Cardiac fibroblast (primary cell): ENCODE measurements around the gene HOXD9.

ENCODE experiments used
- DNase-seq, 2 donors: peaks; one replicate each; pipeline versions ENCODE4 v3.0.0 to v3.0.0-alpha.2; 2010; ENCODE audit warnings: low read depth in 2 of 2
- H3K4me3 ChIP-seq, 2 donors: replicated peaks in 1 of 2; 1 replicate in 1 of 2; 2 replicates in 1 of 2; pipeline ENCODE4 v1.5.1; 2011; ENCODE audit warnings: low read depth in 2 of 2, low read length in 2 of 2, mild to moderate bottlenecking in 2 of 2, moderate library complexity in 1 of 2
- CTCF ChIP-seq: IDR thresholded peaks from one replicate; pipeline ENCODE4 v1.5.1; 2011; ENCODE audit warnings: low read depth, mild to moderate bottlenecking, low read length, inconsistent platforms

The HOXD9 gene

GRCh38 chr2:176087330-176088047 is 35.0 kb upstream of the HOXD9 start:
- H3K4me3 ChIP-seq, result no peak overlapping the region
- no peak for TF ChIP-seq CTCF
- no peak for DNase-seq

GRCh38 chr2:176088048-176088936 is 34.2 kb upstream of the HOXD9 start:
- DNase-seq, result peak; percentile 46
- H3K4me3 ChIP-seq, result peak overlapping the region in 1 of 2 donors; percentile 13
- peak; percentile 78 for TF ChIP-seq CTCF

- no peak for TF ChIP-seq CTCF
- DNase-seq, result no peak
- no peak overlapping the region for H3K4me3 ChIP-seq
Observed at GRCh38 chr2:176088937-176089842, 33.3 kb upstream of the HOXD9 start.

- no peak for TF ChIP-seq CTCF
- no peak for DNase-seq
- no peak overlapping the region for H3K4me3 ChIP-seq
Observed at GRCh38 chr2:176089843-176090395, 32.6 kb upstream of the HOXD9 start.

GRCh38 chr2:176090862-176091261 is 31.7 kb upstream of the HOXD9 start:
- no peak for DNase-seq
- H3K4me3 ChIP-seq, result no peak overlapping the region
- TF ChIP-seq CTCF, result no peak
